ENCODE measurements around the gene R3HDM2.
"Not testable (repeated sequence)": the region's sequence is repeated elsewhere in the genome, so short reads cannot be mapped to it uniquely, and the experiment has no call there.

R3HDM2 gene

GRCh38 chr12:57329219-57329618 is 101.6 kb downstream of the R3HDM2 start:
- DNase-seq (ENCODE audit: low read depth in 3 of 3): no peak

GRCh38 chr12:57325395-57325794 is 105.4 kb downstream of the R3HDM2 start:
- no peak for DNase-seq (ENCODE audit: low read depth in 3 of 3)

- DNase-seq (ENCODE audit: low read depth in 3 of 3): no peak
Measured at GRCh38 chr12:57323416-57323815, 107.4 kb downstream of the R3HDM2 start.

GRCh38 chr12:57320639-57321038 is 110.2 kb downstream of the R3HDM2 start:
- no peak for DNase-seq (ENCODE audit: low read depth in 3 of 3)

- no peak for DNase-seq (ENCODE audit: low read depth in 3 of 3)
Measured at GRCh38 chr12:57319678-57320469, 111.0 kb downstream of the R3HDM2 start.

- no peak for DNase-seq (ENCODE audit: low read depth in 3 of 3)
Measured at GRCh38 chr12:57315681-57316080, 115.2 kb downstream of the R3HDM2 start.

GRCh38 chr12:57312287-57312686 is 118.6 kb downstream of the R3HDM2 start:
- not testable (repeated sequence) for DNase-seq (ENCODE audit: low read depth in 3 of 3)

GRCh38 chr12:57309420-57309819 is 121.4 kb downstream of the R3HDM2 start:
- no peak for DNase-seq (ENCODE audit: low read depth in 3 of 3)

GRCh38 chr12:57300961-57301584 is 129.8 kb downstream of the R3HDM2 start:
- no peak for DNase-seq (ENCODE audit: low read depth in 3 of 3)

GRCh38 chr12:57299514-57300016 is 131.3 kb downstream of the R3HDM2 start:
- DNase-seq (ENCODE audit: low read depth in 3 of 3): no peak

- no peak for DNase-seq (ENCODE audit: low read depth in 3 of 3)
Measured at GRCh38 chr12:57296291-57296690, 134.6 kb downstream of the R3HDM2 start.

GRCh38 chr12:57282073-57282472 is 148.8 kb downstream of the R3HDM2 start:
- DNase-seq (ENCODE audit: low read depth in 3 of 3): not testable (repeated sequence)

GRCh38 chr12:57280211-57281062 is 150.4 kb downstream of the R3HDM2 start:
- peak; percentile 44 to 72 (median 68) for DNase-seq (ENCODE audit: low read depth in 3 of 3)

GRCh38 chr12:57278465-57279381 is 152.1 kb downstream of the R3HDM2 start:
- DNase-seq (ENCODE audit: low read depth in 3 of 3): no peak

GRCh38 chr12:57276935-57277563 is 153.8 kb downstream of the R3HDM2 start:
- no peak for DNase-seq (ENCODE audit: low read depth in 3 of 3)

- not testable (repeated sequence) for DNase-seq (ENCODE audit: low read depth in 3 of 3)
Measured at GRCh38 chr12:57276233-57276632, 154.6 kb downstream of the R3HDM2 start.

- DNase-seq (ENCODE audit: low read depth in 3 of 3): no peak
Measured at GRCh38 chr12:57273516-57273915, 157.3 kb downstream of the R3HDM2 start.

- DNase-seq (ENCODE audit: low read depth in 3 of 3): no peak
Measured at GRCh38 chr12:57272337-57273151, 158.3 kb downstream of the R3HDM2 start.

- no peak for DNase-seq (ENCODE audit: low read depth in 3 of 3)
Measured at GRCh38 chr12:57270966-57271470, 159.8 kb downstream of the R3HDM2 start.
